Measurements from ENCODE around the gene MPLKIP.
"Not testable (repeated sequence)": the region's sequence is repeated elsewhere in the genome, so short reads cannot be mapped to it uniquely, and the experiment has no call there.

The MPLKIP gene

GRCh38 chr7:40133561-40134427 lies 628 bp downstream of the MPLKIP start:
- POLR2A ChIA-PET, result no interaction called here
- CTCF ChIA-PET, result interaction anchor here (0.6 to 1.7 kb wide), 2 partner anchors 8 to 9 kb away, joined by 3 to 12 read pairs; no protein-coding TSS in a partner anchor
- Histone ChIP-seq H3K27ac (ENCODE audit: insufficient read depth in 1 of 2, low read depth in 1 of 2, low read length in 2 of 2, poor library complexity in 1 of 2, severe bottlenecking in 2 of 2) (peak overlapping the region; percentile 93 to 96), H3K4me3 (ENCODE audit: control insufficient read depth in 1 of 7, extremely low read depth in 1 of 7, insufficient read depth in 4 of 7, low read depth in 2 of 7, low read length in 6 of 7) (peak overlapping the region; percentile 84 to 99 (median 95)), H3K9me3 (ENCODE audit: control extremely low read depth in 1 of 5, control insufficient read depth in 4 of 5, insufficient read depth in 2 of 5, low read depth in 1 of 5, low read length in 4 of 5) (peaks cover 0 to 2% (median 0%) of the 10 kb centered on the region in 5 experiments), H3K36me3 (ENCODE audit: control insufficient read depth in 4 of 4, insufficient read depth in 4 of 4, low read length in 3 of 4) (no peaks in the 10 kb centered on the region), H3K27me3 (replicated peaks in 2 of 5; ENCODE audit: control insufficient read depth in 4 of 5, insufficient read depth in 5 of 5, low read length in 4 of 5) (peaks cover 0 to 4% (median 0%) of the 10 kb centered on the region in 5 experiments), H3K4me1 (ENCODE audit: control extremely low read depth in 1 of 4, control insufficient read depth in 4 of 4, insufficient read depth in 4 of 4, low read length in 3 of 4) (peaks cover 9 to 20% (median 12%) of the 10 kb centered on the region in 4 experiments)
- WGBS (ENCODE audit: insufficient coverage), result 0% methylated on average over 32 of the region's 36 CpGs
- DNase-seq, result peak in 1 of 3 donors; percentile 40

DNA sequence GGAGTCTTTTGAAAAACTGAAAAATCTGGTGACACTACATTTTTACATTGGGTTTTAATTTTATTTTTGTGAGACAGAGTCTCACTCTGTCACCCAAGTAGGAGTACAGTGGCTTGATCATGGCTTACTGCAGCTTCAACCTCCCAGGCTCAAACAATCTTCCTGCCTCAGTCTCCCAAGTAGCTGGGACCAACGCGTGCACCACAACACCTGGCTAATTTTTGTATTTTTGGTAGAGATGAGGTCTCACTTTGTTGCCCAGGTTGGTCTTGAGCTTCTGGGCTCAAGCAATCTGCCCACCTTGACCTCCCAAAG lies 11.5 kb downstream of the MPLKIP start:
- DNase-seq, result no peak
- POLR2A ChIA-PET, result no interaction called here
- Histone ChIP-seq H3K4me3 (ENCODE audit: control insufficient read depth in 1 of 7, extremely low read depth in 1 of 7, insufficient read depth in 4 of 7, low read depth in 2 of 7, low read length in 6 of 7) (no peak overlapping the region), H3K36me3 (ENCODE audit: control insufficient read depth in 4 of 4, insufficient read depth in 4 of 4, low read length in 3 of 4) (peaks cover 0 to 3% (median 0%) of the 10 kb centered on the region in 4 experiments), H3K4me1 (ENCODE audit: control extremely low read depth in 1 of 4, control insufficient read depth in 4 of 4, insufficient read depth in 4 of 4, low read length in 3 of 4) (no peaks in the 10 kb centered on the region), H3K9me3 (ENCODE audit: control extremely low read depth in 1 of 5, control insufficient read depth in 4 of 5, insufficient read depth in 2 of 5, low read depth in 1 of 5, low read length in 4 of 5) (no peaks in the 10 kb centered on the region), H3K27ac (ENCODE audit: insufficient read depth in 1 of 2, low read depth in 1 of 2, low read length in 2 of 2, poor library complexity in 1 of 2, severe bottlenecking in 2 of 2) (no peak overlapping the region), H3K27me3 (replicated peaks in 2 of 5; ENCODE audit: control insufficient read depth in 4 of 5, insufficient read depth in 5 of 5, low read length in 4 of 5) (no peaks in the 10 kb centered on the region)
- CTCF ChIA-PET, result interaction anchor here (0.8 kb wide), 1 partner anchor 43 kb away, joined by 3 read pairs; no protein-coding TSS in a partner anchor
- WGBS (ENCODE audit: insufficient coverage), result no CpG with 5 or more reads among the region's 2 CpGs

DNA sequence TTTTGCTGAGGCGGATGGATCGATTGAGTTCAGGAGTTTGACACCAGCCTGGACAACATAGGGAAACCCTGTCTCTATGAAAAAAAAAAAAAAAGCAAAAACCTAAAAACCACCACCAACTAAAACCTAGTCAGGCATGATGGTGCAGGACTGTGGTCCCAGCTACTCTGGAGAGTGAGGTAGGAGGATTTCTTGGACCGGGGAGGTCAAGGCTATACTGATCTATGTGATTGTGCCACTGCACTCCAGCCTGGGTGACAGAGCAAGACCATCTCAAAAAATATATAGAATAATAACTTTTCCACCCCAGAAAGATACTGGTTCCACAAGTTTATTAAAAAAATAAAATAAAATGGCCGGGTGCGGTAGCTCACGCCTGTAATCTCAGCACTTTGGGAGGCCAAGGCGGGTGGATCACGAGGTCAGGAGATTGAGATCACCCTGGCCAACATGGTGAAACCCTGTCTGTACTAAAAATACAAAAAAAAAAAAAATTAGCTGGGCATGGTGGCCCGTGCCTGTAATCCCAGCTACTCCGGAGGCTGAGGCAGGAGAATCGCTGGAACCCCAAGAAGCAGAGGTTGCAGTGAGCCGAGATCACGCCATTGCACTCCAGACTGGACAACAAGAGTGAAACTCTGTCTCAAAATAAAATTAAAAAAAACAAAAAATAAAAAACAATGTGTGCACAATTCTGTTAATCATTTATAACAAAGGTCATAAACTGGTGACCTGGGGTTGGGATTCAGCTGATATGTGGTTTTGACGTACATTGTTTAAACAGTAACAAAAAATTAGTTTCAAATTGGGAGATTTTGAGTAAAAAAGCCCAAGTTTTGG lies 12.1 kb downstream of the MPLKIP start:
- H3K9me3 ChIP-seq (ENCODE audit: control extremely low read depth in 1 of 5, control insufficient read depth in 4 of 5, insufficient read depth in 2 of 5, low read depth in 1 of 5, low read length in 4 of 5); POLR2A ChIA-PET; DNase-seq; H3K36me3 ChIP-seq (ENCODE audit: control insufficient read depth in 4 of 4, insufficient read depth in 4 of 4, low read length in 3 of 4); H3K4me1 ChIP-seq (ENCODE audit: control extremely low read depth in 1 of 4, control insufficient read depth in 4 of 4, insufficient read depth in 4 of 4, low read length in 3 of 4); H3K27me3 ChIP-seq (replicated peaks in 2 of 5; ENCODE audit: control insufficient read depth in 4 of 5, insufficient read depth in 5 of 5, low read length in 4 of 5); H3K4me3 ChIP-seq (ENCODE audit: control insufficient read depth in 1 of 7, extremely low read depth in 1 of 7, insufficient read depth in 4 of 7, low read depth in 2 of 7, low read length in 6 of 7); H3K27ac ChIP-seq (ENCODE audit: insufficient read depth in 1 of 2, low read depth in 1 of 2, low read length in 2 of 2, poor library complexity in 1 of 2, severe bottlenecking in 2 of 2): not testable (repeated sequence)
- CTCF ChIA-PET, result interaction anchor here (0.8 kb wide), 1 partner anchor 42 kb away, joined by 3 read pairs; no protein-coding TSS in a partner anchor
- 100% methylated on average over 4 of the region's 14 CpGs for WGBS (ENCODE audit: insufficient coverage)

DNA sequence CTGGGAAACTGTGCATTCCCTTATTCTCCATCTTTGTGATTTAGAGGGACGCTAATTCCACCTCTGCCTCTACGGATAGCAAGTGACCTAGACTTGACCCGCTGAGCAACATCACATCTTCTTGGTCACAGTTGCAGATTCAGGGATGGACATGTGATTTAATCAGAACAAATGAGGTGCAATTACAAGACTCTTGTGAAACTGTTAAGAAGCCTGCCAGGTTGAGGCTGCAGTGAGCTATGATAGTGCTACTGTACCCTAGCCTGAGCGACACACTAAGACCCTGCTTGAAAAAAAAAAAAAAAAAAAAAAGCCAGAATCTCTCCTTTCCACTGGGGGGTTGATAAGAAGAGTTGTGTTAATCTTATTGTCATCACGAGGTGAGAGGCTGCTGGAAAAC lies 14.4 kb downstream of the MPLKIP start:
- H3K4me1 ChIP-seq (ENCODE audit: control extremely low read depth in 1 of 4, control insufficient read depth in 4 of 4, insufficient read depth in 4 of 4, low read length in 3 of 4), result no peaks in the 10 kb centered on the region
- no peak overlapping the region for H3K4me3 ChIP-seq (ENCODE audit: control insufficient read depth in 1 of 7, extremely low read depth in 1 of 7, insufficient read depth in 4 of 7, low read depth in 2 of 7, low read length in 6 of 7)
- no peaks in the 10 kb centered on the region for H3K27me3 ChIP-seq (replicated peaks in 2 of 5; ENCODE audit: control insufficient read depth in 4 of 5, insufficient read depth in 5 of 5, low read length in 4 of 5)
- H3K36me3 ChIP-seq (ENCODE audit: control insufficient read depth in 4 of 4, insufficient read depth in 4 of 4, low read length in 3 of 4), result peaks cover 0 to 3% (median 0%) of the 10 kb centered on the region in 4 experiments
- ChIA-PET CTCF (no interaction called here), POLR2A (no interaction called here)
- no peak overlapping the region for H3K27ac ChIP-seq (ENCODE audit: insufficient read depth in 1 of 2, low read depth in 1 of 2, low read length in 2 of 2, poor library complexity in 1 of 2, severe bottlenecking in 2 of 2)
- DNase-seq, result no peak
- 100% methylated on average over 5 of the region's 5 CpGs for WGBS (ENCODE audit: insufficient coverage)
- H3K9me3 ChIP-seq (ENCODE audit: control extremely low read depth in 1 of 5, control insufficient read depth in 4 of 5, insufficient read depth in 2 of 5, low read depth in 1 of 5, low read length in 4 of 5), result no peaks in the 10 kb centered on the region

DNA sequence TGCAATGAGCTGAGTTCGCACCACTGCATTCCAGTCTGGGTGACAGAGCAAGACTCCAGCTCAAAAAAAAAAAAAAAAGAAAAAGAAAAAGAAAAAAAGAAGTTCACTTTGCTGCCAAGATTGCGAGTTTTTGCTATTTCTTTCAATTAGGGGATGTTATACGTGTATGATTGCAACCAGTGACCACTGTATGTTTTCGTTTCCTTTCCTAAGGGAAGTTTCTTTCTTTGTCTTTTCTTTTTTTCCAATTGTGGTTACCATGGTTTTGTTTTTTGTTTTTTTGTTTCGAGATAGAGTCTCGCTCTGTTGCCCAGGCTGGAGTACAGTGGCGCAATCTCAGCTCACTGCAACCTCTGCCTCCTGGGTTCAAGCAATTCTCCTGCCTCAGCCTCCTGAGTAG lies 16.2 kb downstream of the MPLKIP start:
- CTCF ChIA-PET; H3K27ac ChIP-seq (ENCODE audit: insufficient read depth in 1 of 2, low read depth in 1 of 2, low read length in 2 of 2, poor library complexity in 1 of 2, severe bottlenecking in 2 of 2): not testable (repeated sequence)
- POLR2A ChIA-PET, result interaction anchor here (0.6 kb wide), 1 partner anchor 1976 kb away, joined by 3 read pairs; no protein-coding TSS in a partner anchor

DNA sequence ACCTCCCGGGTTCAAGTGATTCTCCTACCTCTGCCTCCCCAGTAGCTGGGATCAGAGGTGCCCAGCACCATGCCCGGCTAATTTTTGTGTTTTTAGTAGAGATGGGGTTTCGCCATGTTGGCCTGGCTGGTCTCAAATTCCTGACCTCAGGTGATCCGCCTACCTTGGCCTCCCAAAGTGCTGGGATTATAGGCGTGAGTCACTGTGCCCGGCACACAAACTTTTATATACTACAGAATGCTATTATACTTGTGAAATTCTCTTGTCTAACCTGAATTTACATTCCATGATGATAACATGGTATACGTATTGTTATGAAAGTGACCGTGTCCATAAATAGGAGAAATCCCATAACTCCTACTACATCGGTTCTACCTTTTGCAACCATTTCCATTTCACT lies 17.2 kb downstream of the MPLKIP start:
- H3K4me1 ChIP-seq (ENCODE audit: control extremely low read depth in 1 of 4, control insufficient read depth in 4 of 4, insufficient read depth in 4 of 4, low read length in 3 of 4); H3K4me3 ChIP-seq (ENCODE audit: control insufficient read depth in 1 of 7, extremely low read depth in 1 of 7, insufficient read depth in 4 of 7, low read depth in 2 of 7, low read length in 6 of 7); CTCF ChIA-PET; H3K27ac ChIP-seq (ENCODE audit: insufficient read depth in 1 of 2, low read depth in 1 of 2, low read length in 2 of 2, poor library complexity in 1 of 2, severe bottlenecking in 2 of 2); DNase-seq; H3K9me3 ChIP-seq (ENCODE audit: control extremely low read depth in 1 of 5, control insufficient read depth in 4 of 5, insufficient read depth in 2 of 5, low read depth in 1 of 5, low read length in 4 of 5); POLR2A ChIA-PET; H3K27me3 ChIP-seq (replicated peaks in 2 of 5; ENCODE audit: control insufficient read depth in 4 of 5, insufficient read depth in 5 of 5, low read length in 4 of 5); H3K36me3 ChIP-seq (ENCODE audit: control insufficient read depth in 4 of 4, insufficient read depth in 4 of 4, low read length in 3 of 4): not testable (repeated sequence)
- 100% methylated on average over 3 of the region's 9 CpGs for WGBS (ENCODE audit: insufficient coverage)

More for the DNA sequence above, 16.2 kb downstream of the MPLKIP start:
- H3K36me3 ChIP-seq (ENCODE audit: control insufficient read depth in 4 of 4, insufficient read depth in 4 of 4, low read length in 3 of 4); DNase-seq; H3K4me1 ChIP-seq (ENCODE audit: control extremely low read depth in 1 of 4, control insufficient read depth in 4 of 4, insufficient read depth in 4 of 4, low read length in 3 of 4); H3K27me3 ChIP-seq (replicated peaks in 2 of 5; ENCODE audit: control insufficient read depth in 4 of 5, insufficient read depth in 5 of 5, low read length in 4 of 5); H3K9me3 ChIP-seq (ENCODE audit: control extremely low read depth in 1 of 5, control insufficient read depth in 4 of 5, insufficient read depth in 2 of 5, low read depth in 1 of 5, low read length in 4 of 5); H3K4me3 ChIP-seq (ENCODE audit: control insufficient read depth in 1 of 7, extremely low read depth in 1 of 7, insufficient read depth in 4 of 7, low read depth in 2 of 7, low read length in 6 of 7): not testable (repeated sequence)
- WGBS (ENCODE audit: insufficient coverage), result 90% methylated on average over 3 of the region's 7 CpGs

DNA sequence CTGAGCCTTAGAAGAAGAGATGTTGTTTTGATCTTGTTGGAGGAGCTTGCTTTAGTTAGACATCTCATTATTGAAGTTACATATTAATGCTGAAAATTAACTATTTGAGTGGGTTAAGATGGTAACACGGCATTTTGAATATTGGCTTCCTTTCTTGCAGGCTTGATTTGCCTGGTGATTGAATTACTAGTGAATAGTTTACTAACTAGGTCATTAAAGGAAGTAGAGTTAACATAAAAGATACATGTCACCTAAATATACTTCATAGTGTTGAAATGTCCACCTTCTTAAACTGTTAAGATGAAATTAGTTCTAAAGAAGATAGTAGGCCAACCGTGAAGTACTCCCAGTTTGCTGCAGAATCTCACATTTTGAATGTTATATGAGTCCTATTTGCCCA lies 18.5 kb downstream of the MPLKIP start:
- ChIA-PET POLR2A (no interaction called here), CTCF (no interaction called here)
- H3K27me3 ChIP-seq (replicated peaks in 2 of 5; ENCODE audit: control insufficient read depth in 4 of 5, insufficient read depth in 5 of 5, low read length in 4 of 5), result no peaks in the 10 kb centered on the region
- 80% methylated on average over 1 of the region's 2 CpGs for WGBS (ENCODE audit: insufficient coverage)
- no peaks in the 10 kb centered on the region for H3K4me1 ChIP-seq (ENCODE audit: control extremely low read depth in 1 of 4, control insufficient read depth in 4 of 4, insufficient read depth in 4 of 4, low read length in 3 of 4)
- no peak overlapping the region for H3K4me3 ChIP-seq (ENCODE audit: control insufficient read depth in 1 of 7, extremely low read depth in 1 of 7, insufficient read depth in 4 of 7, low read depth in 2 of 7, low read length in 6 of 7)
- no peak overlapping the region for H3K27ac ChIP-seq (ENCODE audit: insufficient read depth in 1 of 2, low read depth in 1 of 2, low read length in 2 of 2, poor library complexity in 1 of 2, severe bottlenecking in 2 of 2)
- peaks cover 0 to 3% (median 0%) of the 10 kb centered on the region in 4 experiments for H3K36me3 ChIP-seq (ENCODE audit: control insufficient read depth in 4 of 4, insufficient read depth in 4 of 4, low read length in 3 of 4)
- no peaks in the 10 kb centered on the region for H3K9me3 ChIP-seq (ENCODE audit: control extremely low read depth in 1 of 5, control insufficient read depth in 4 of 5, insufficient read depth in 2 of 5, low read depth in 1 of 5, low read length in 4 of 5)
- no peak for DNase-seq

All from common myeloid progenitor, CD34-positive (primary cell).